Right lobe of liver (tissue), 4 donors: ENCODE results near the gene TMEM131L.

ENCODE experiments used
- POLR2A ChIP-seq: fragments of 450-650 bp; IDR thresholded peaks from one replicate; pipeline ENCODE4 v1.6.1; 2017; ENCODE audit warnings: antibody characterized with exemption, mild to moderate bottlenecking
- TF ChIP-seq, protein P1 (sequence below), 4 donors: fragments of 200-600 bp in 3 of 4; fragments of 450-650 bp in 1 of 4; IDR thresholded peaks; one replicate each; pipeline versions ENCODE4 v1.5.1 to v1.8.0; 2016 to 2022; ENCODE audit warnings: antibody characterized with exemption in 4 of 4, mild to moderate bottlenecking in 2 of 4
- donor health status: DM: no; HTN: no; CAD: no.
- donor health status: DM: no; HTN: no; CAD: no.
- donor health status: DM: no; HTN: yes; CAD: no.

DNA sequence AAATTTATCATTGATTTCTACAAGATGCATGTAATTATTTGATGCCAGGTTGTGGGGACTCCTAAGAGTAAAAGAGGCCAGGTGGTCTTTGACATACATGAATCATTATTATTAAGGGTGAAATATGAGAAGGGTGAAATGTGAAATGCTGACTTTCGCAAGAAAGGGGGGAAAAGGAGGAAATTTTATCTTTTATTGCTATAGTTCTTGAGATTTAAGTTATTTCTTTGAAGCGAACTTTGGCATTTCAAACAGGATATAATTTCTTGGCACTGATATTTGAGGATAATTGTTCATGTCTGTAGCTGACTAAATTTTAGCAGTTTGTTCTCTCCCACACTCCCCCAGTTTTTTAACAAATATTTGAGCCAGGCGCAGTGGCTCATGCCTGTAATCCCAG, 80.1 kb downstream of the TMEM131L start:
- TF ChIP-seq, protein P1, sequence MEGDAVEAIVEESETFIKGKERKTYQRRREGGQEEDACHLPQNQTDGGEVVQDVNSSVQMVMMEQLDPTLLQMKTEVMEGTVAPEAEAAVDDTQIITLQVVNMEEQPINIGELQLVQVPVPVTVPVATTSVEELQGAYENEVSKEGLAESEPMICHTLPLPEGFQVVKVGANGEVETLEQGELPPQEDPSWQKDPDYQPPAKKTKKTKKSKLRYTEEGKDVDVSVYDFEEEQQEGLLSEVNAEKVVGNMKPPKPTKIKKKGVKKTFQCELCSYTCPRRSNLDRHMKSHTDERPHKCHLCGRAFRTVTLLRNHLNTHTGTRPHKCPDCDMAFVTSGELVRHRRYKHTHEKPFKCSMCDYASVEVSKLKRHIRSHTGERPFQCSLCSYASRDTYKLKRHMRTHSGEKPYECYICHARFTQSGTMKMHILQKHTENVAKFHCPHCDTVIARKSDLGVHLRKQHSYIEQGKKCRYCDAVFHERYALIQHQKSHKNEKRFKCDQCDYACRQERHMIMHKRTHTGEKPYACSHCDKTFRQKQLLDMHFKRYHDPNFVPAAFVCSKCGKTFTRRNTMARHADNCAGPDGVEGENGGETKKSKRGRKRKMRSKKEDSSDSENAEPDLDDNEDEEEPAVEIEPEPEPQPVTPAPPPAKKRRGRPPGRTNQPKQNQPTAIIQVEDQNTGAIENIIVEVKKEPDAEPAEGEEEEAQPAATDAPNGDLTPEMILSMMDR (IDR thresholded peaks at IDR 0.05): no peak
- no peak for TF ChIP-seq POLR2A
